Gastrocnemius medialis (tissue), 4 donors: ENCODE data around the gene RNF123.

ENCODE experiments used
- POLR2A ChIP-seq, 2 donors: fragments of 450-650 bp; IDR thresholded peaks; one replicate each; pipeline ENCODE4 v1.6.1; 2017; ENCODE audit warnings: antibody characterized with exemption in 2 of 2, mild to moderate bottlenecking in 2 of 2, moderate library complexity in 2 of 2
- TF ChIP-seq, protein P1 (sequence below), 5 experiments: fragments of 450-650 bp in 3 of 5; fragments of 200-600 bp in 2 of 5; sonication (generic) in 2 of 5; IDR thresholded peaks in 4 of 5; conservative IDR thresholded peaks in 1 of 5; 1 replicate in 4 of 5; 2 replicates in 1 of 5; pipeline ENCODE4 v1.5.1; 2016 to 2019; ENCODE audit warnings: antibody characterized with exemption in 5 of 5, mild to moderate bottlenecking in 3 of 5, moderate library complexity in 3 of 5

DNA sequence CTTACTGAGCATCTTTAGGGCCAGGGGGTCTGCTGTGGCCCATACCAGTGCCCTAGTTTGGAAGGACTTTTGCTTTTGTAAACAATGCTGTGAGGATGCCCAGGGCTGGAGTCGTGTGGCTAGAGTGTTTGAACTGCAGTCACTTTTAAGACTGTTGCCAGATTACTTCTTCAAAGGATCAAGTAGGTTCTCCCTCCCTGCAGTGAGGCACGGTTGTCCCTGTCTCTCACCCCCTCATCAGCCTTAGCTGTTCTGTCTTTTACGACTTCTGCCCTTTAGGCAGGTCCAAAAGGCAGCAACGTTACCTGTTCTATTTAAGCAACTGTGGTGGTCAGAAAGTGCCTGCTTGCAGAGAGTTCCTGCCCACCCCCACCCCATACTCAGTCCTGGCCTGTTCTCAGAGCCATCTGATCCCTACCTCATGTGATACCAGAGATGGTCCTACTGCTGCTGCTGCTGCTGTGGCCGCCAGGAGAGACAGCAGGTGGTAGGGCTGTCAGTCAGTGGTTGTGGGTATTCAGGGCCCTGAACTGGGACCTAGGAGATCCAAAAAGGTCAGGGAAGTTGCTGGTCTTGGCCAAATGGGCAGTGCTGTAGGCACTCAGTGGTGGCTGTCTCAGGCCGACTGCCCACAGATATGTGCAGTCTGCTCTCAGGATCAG lies 5.2 kb downstream of the RNF123 start:
- TF ChIP-seq, protein P1, sequence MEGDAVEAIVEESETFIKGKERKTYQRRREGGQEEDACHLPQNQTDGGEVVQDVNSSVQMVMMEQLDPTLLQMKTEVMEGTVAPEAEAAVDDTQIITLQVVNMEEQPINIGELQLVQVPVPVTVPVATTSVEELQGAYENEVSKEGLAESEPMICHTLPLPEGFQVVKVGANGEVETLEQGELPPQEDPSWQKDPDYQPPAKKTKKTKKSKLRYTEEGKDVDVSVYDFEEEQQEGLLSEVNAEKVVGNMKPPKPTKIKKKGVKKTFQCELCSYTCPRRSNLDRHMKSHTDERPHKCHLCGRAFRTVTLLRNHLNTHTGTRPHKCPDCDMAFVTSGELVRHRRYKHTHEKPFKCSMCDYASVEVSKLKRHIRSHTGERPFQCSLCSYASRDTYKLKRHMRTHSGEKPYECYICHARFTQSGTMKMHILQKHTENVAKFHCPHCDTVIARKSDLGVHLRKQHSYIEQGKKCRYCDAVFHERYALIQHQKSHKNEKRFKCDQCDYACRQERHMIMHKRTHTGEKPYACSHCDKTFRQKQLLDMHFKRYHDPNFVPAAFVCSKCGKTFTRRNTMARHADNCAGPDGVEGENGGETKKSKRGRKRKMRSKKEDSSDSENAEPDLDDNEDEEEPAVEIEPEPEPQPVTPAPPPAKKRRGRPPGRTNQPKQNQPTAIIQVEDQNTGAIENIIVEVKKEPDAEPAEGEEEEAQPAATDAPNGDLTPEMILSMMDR (IDR thresholded peaks at IDR 0.05 in 4 of 5, conservative IDR thresholded peaks at IDR 0.05 in 1 of 5): peak in 1 of 5 experiments; percentile 24
- peak in 1 of 2 donors; percentile 39 for TF ChIP-seq POLR2A (IDR thresholded peaks at IDR 0.05)
